Stimulated activated naive B cell treated with anti-CD40 and anti-IgM and Interleukin-4, amounts not matched to agents 10 μg/mL and 1 μg/mL and 100 μg/mL, for 72 hours (primary cell): Measurements from ENCODE around the gene WFS1.
A peak's percentile ranks its signal among the peaks of the same experiment; 100 is the strongest.

Experiments
- ATAC-seq, 2 donors: fragments of 150-1000 bp; cut with Tn5 transposase; replicated peaks; 2 replicates each; pipeline ENCODE4 v1.10.0; 2021; ENCODE audit warnings: moderate library complexity in 1 of 2
- DNase-seq: peaks from one replicate; pipeline ENCODE4 v3.0.0; 2021
- H3K27ac Mint-ChIP-seq: one replicate; pipeline ENCODE4 v1.8.0; 2022; ENCODE audit warnings: mild to moderate bottlenecking, mixed read lengths
- H3K27me3 Mint-ChIP-seq, 2 donors: one replicate each; pipeline ENCODE4 v1.8.0; 2022; ENCODE audit warnings: mixed read lengths in 2 of 2
- H3K36me3 Mint-ChIP-seq, 2 donors: one replicate each; pipeline ENCODE4 v1.8.0; 2022; ENCODE audit warnings: mixed read lengths in 2 of 2, mild to moderate bottlenecking in 1 of 2
- H3K4me1 Mint-ChIP-seq, 2 donors: one replicate each; pipeline ENCODE4 v1.8.0; 2022; ENCODE audit warnings: mixed read lengths in 2 of 2, mild to moderate bottlenecking in 1 of 2
- H3K4me3 Mint-ChIP-seq, 2 donors: one replicate each; pipeline ENCODE4 v1.8.0; 2022; ENCODE audit warnings: mild to moderate bottlenecking in 2 of 2, mixed read lengths in 2 of 2, moderate library complexity in 1 of 2
- H3K9me3 Mint-ChIP-seq, 2 donors: one replicate each; pipeline ENCODE4 v1.8.0; 2022; ENCODE audit warnings: mixed read lengths in 2 of 2, mild to moderate bottlenecking in 1 of 2

The WFS1 gene

GRCh38 chr4:6338951-6339817 is 69.5 kb downstream of the WFS1 start:
- Mint-ChIP-seq H3K4me1 (peaks cover 17 to 18% of the 10 kb centered on the region in 2 donors), H3K4me3 (no peak overlapping the region), H3K36me3 (no peaks in the 10 kb centered on the region), H3K9me3 (no peaks in the 10 kb centered on the region), H3K27ac (no peak overlapping the region), H3K27me3 (peaks cover 51 to 58% of the 10 kb centered on the region in 2 donors)
- ATAC-seq (no peak), DNase-seq (no peak)

DNA sequence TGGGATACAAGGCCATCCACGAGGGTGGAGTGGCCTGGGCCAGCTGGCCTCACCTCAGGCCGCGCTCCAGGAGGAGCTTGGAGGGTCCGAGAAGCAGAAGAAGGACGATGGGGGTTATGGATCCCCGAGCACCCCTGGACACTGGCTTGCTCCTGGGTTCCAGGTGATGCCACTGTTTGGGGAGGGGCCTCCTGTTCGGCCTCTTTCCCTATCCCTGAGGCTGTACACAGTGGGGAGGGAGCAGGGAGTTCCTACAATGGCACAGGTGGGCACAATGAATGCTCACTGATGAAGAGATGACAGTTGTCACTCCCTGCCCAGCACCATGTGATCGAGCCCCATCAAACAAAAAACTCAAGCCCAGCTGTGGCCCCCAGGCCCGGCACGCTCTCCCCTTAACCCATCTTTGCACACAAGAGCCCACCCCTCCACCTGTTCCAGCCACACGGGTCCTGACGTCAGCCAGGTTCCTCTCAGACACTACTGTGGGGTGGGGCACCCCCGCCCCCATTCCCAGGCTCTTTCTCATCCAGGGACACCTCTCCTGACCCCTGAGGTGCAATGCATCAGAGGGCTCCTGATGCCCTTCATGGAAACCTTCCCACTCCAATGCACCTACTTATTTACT is 70.3 kb downstream of the WFS1 start:
- Mint-ChIP-seq H3K9me3 (no peaks in the 10 kb centered on the region), H3K4me1 (peaks cover 17 to 18% of the 10 kb centered on the region in 2 donors), H3K27me3 (peaks cover 49 to 54% of the 10 kb centered on the region in 2 donors), H3K27ac (no peak overlapping the region), H3K36me3 (no peaks in the 10 kb centered on the region), H3K4me3 (no peak overlapping the region)
- ATAC-seq, result no peak
- DNase-seq, result no peak

DNA sequence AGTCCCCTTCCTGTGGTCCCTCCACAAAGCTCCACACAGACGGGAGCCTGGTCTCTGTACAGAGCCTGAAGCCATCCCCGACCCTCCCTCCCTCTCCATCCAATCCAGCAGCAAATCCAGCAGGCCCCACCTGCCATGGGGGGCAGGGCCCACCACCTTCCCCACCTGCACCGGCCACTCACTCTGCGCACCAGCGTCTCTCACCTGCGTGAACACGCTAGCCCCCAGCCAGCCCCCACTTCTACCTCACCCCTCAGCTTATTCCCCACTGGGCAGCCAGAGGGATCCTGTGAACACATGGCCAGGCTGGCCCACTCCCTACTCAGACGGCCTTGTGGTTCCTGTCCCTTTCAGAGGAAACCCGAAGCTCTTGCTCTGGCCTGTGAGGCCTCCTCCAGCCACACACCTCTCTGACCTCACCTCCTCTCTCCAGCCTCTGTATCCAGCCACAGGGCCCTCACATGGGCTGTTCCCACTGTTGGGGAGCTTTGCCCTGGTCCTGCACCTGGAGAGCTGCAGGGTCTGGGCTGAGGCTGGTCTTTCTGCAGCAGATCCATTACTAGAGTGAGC is 70.9 kb downstream of the WFS1 start:
- Mint-ChIP-seq H3K4me1 (peaks cover 17 to 18% of the 10 kb centered on the region in 2 donors), H3K36me3 (no peaks in the 10 kb centered on the region), H3K4me3 (no peak overlapping the region), H3K27ac (no peak overlapping the region), H3K9me3 (no peaks in the 10 kb centered on the region), H3K27me3 (peaks cover 43 to 48% of the 10 kb centered on the region in 2 donors)
- DNase-seq, result no peak
- no peak for ATAC-seq

- Mint-ChIP-seq H3K27me3 (peaks cover 41 to 48% of the 10 kb centered on the region in 2 donors), H3K36me3 (no peaks in the 10 kb centered on the region), H3K4me3 (no peak overlapping the region), H3K9me3 (peaks cover 0 to 4% of the 10 kb centered on the region in 2 donors), H3K4me1 (peaks cover 17 to 18% of the 10 kb centered on the region in 2 donors), H3K27ac (no peak overlapping the region)
- DNase-seq (no peak), ATAC-seq (no peak)
Measured at GRCh38 chr4:6341696-6342095, 72.0 kb downstream of the WFS1 start.

- ATAC-seq, result no peak
Measured at GRCh38 chr4:6342530-6343293, 73.1 kb downstream of the WFS1 start.

DNA sequence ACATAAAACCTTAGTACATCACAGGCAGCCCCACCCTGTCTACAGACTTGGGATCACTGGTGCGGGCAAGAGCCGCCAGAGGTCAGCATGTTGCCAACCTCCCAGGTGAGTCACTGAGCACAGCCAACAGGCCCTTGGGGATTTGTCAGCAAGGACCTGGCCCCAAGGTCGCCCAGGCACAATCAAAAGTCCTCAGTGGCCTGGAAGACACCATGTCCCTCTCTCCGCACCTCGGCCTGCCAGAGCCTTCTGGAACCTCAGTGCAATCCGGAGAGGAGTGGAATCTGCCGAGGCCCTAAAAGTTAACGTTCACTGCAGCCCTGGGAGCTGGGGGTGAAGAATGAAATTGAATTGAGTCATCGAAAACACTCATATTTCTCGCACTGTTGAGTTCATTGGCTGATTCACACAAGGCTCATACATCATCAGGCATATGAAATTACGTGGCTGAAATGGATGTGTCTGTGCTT is 74.3 kb downstream of the WFS1 start:
- ATAC-seq (peak; percentile 31 to 45), DNase-seq (no peak)
- peaks cover 20 to 27% of the 10 kb centered on the region in 2 donors for H3K27me3 Mint-ChIP-seq
- no peaks in the 10 kb centered on the region for H3K36me3 Mint-ChIP-seq
- peaks cover 1 to 4% of the 10 kb centered on the region in 2 donors for H3K4me1 Mint-ChIP-seq
- H3K27ac Mint-ChIP-seq, result no peak overlapping the region
- H3K9me3 Mint-ChIP-seq, result peaks cover 0 to 4% of the 10 kb centered on the region in 2 donors
- no peak overlapping the region for H3K4me3 Mint-ChIP-seq

More at GRCh38 chr4:6342530-6343293, 73.1 kb downstream of the WFS1 start:
- peaks cover 32 to 39% of the 10 kb centered on the region in 2 donors for H3K27me3 Mint-ChIP-seq
- DNase-seq, result no peak
- peaks cover 0 to 4% of the 10 kb centered on the region in 2 donors for H3K9me3 Mint-ChIP-seq
- no peak overlapping the region for H3K4me3 Mint-ChIP-seq
- no peaks in the 10 kb centered on the region for H3K36me3 Mint-ChIP-seq
- H3K4me1 Mint-ChIP-seq, result peaks cover 12 to 14% of the 10 kb centered on the region in 2 donors
- H3K27ac Mint-ChIP-seq, result no peak overlapping the region

DNA sequence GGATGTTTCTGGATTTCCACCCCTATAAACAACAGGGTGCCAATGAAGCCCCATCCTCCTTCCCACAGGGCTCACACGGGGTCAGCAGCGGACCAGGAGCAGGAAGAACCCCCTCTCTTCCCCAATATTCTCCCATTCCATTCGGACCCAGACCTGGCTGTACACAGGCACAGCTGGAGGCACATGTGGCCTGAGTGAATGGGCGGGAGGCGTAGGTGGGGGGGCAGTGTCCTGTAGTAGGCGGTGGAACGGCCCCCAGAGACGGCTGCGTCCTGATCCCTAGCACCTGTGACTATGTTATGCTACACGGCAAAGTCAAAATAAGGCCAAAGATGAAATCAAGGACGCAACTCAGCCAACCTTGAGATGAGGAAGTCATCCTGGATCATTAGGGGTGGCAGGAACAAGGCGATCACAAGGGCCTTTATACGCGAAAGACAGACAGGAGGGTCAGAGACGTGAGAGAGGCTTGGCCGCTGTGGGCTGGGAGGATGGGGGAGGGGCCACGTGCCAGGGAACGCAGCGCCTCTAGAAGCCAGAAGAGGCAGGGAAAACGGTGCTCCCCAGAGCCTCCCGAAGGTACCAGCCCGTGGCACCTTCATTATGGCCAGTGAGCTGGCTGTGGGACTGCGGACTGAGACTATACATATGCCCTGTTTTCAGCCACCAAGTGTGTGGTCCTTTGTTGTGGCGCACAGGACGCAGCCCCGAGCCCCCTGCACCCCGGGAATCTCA is 75.6 kb downstream of the WFS1 start:
- ATAC-seq (no peak), DNase-seq (no peak)
- H3K27ac Mint-ChIP-seq, result no peak overlapping the region
- H3K4me1 Mint-ChIP-seq, result no peaks in the 10 kb centered on the region
- H3K36me3 Mint-ChIP-seq, result no peaks in the 10 kb centered on the region
- H3K27me3 Mint-ChIP-seq, result peaks cover 7 to 14% of the 10 kb centered on the region in 2 donors
- H3K4me3 Mint-ChIP-seq, result no peak overlapping the region
- H3K9me3 Mint-ChIP-seq, result peaks cover 0 to 4% of the 10 kb centered on the region in 2 donors

DNA sequence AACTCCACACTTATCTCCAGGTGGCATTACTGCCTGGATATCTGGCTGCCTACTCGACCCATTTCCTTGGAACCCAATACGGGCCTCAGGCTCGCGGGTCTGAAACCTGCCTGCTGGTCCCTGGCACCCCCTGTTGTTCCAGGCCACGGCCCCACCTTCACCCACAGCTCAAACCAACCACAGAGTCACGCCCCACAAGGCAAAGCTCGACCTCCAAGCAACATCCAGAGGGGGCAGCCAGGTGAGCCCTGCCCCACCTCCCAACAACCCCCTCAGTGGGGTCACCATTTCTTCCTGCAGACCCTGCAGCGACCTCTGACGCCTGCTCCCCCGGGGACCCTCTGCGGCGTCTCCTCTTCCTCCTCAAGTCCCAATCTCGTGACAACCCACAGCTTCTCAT is 76.2 kb downstream of the WFS1 start:
- H3K27ac Mint-ChIP-seq, result peak overlapping the region; percentile 4
- H3K36me3 Mint-ChIP-seq, result no peaks in the 10 kb centered on the region
- no peak for ATAC-seq
- H3K4me3 Mint-ChIP-seq, result no peak overlapping the region
- no peaks in the 10 kb centered on the region for H3K4me1 Mint-ChIP-seq
- peaks cover 0 to 4% of the 10 kb centered on the region in 2 donors for H3K9me3 Mint-ChIP-seq
- no peak for DNase-seq
- H3K27me3 Mint-ChIP-seq, result peaks cover under 1 to 8% of the 10 kb centered on the region in 2 donors

DNA sequence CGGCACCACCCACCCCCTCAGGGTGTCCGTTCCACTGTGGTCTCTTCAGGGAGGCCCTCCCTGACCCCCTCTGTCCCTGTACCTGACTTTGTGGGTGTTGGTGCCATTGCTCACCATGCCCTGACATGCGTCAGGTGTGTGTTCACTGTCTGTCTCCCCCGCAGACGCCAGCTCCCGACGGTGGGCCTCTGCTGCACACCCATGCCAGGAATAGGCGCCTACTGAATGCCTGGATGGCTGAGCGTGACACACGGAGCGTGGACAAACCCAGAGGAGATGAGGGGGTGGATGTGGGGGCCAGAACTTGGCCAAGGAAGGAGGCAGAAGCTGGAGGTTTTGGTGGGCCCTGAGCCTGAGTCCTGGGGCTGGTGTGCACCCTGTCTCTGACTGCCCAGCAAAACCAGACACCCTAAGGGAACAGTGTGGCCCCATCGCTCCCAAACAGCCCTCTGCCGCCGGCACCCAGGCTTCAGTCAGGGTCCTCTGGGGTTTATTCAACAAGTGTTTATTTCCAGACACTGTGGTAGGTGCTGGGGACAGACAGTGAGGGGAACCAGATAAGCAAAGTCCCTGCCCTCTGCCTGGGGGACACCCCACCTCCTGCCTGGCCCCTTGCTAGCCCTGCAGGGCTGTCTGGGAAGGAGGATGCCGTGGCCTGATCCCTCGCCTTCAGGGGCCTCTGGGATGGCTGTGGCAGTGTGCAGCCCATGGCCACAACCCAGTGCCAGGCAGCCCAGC is 76.9 kb downstream of the WFS1 start:
- ATAC-seq (no peak), DNase-seq (no peak)
- peak overlapping the region; percentile 4 for H3K27ac Mint-ChIP-seq
- no peaks in the 10 kb centered on the region for H3K4me1 Mint-ChIP-seq
- H3K27me3 Mint-ChIP-seq, result peaks cover 1 to 4% of the 10 kb centered on the region in 2 donors
- H3K36me3 Mint-ChIP-seq, result no peaks in the 10 kb centered on the region
- H3K9me3 Mint-ChIP-seq, result peaks cover 0 to 4% of the 10 kb centered on the region in 2 donors
- H3K4me3 Mint-ChIP-seq, result no peak overlapping the region

DNA sequence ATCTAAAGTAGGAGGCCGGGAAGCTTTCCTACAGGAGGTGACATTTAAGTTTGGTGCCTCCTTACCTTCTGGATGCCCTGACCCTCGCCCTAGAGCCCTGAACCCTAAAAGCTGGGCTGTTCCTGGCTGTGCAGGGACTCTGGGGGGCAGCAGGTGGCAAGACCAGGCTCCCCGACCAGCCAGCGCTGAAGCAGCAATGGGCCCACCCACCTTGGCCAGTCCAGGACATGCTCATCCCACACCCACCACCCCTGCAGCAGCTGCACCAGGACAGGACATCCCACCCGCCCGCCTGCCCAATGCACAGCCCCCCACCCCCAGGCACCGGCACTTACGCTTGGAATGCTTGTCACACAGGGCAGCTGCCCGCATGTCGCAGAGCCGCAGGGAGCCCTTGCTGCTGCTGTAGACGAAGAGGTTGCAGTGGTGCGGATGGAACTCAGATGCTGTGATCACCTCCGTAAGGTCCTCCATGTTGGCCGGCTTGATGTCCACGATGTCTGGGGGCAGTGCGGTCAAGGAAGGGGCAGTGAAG is 77.9 kb downstream of the WFS1 start:
- no peaks in the 10 kb centered on the region for H3K4me1 Mint-ChIP-seq
- no peak for DNase-seq
- H3K9me3 Mint-ChIP-seq, result peaks cover 0 to 4% of the 10 kb centered on the region in 2 donors
- peaks cover 4 to 5% of the 10 kb centered on the region in 2 donors for H3K27me3 Mint-ChIP-seq
- no peak for ATAC-seq
- H3K36me3 Mint-ChIP-seq, result no peaks in the 10 kb centered on the region
- no peak overlapping the region for H3K27ac Mint-ChIP-seq
- no peak overlapping the region for H3K4me3 Mint-ChIP-seq

- H3K27ac Mint-ChIP-seq, result no peak overlapping the region
- H3K36me3 Mint-ChIP-seq, result no peaks in the 10 kb centered on the region
Measured at GRCh38 chr4:6348408-6348807, 78.8 kb downstream of the WFS1 start.

DNA sequence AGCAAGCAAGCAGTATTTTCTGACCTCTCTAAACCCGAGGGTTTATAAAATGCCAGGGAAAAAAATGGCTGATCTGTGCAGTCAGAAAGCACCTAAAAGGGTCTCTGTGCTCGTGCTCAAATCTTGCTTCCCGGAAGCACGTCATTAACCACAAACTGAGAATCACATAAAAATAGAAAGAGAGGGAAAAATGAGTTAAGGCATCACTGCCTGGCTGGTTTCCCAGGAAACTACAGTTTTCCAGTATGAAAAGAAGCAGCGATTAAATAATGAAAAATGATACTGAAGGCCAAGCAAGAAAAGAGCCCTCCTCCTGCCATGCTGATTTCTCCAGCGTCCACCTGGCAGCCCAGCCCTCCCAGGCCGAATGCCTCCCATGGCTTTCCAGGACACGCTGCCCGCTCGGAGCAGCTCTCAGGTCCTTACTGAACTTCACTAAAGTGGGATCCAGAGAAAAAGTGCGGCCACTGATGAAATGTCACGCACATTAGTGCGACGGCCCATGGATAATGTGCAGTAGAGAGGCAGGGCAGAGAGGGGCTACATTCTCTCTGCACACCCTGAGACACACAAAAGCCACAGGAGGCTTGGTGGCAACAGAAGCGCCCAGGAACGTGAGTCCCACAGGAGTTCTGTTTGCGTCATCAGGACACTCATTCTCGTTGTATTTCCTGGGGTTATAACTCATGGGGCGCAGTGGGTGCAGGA is 80.4 kb downstream of the WFS1 start:
- Mint-ChIP-seq H3K4me1 (peaks cover 0 to 3% of the 10 kb centered on the region in 2 donors), H3K27me3 (peaks cover 15 to 19% of the 10 kb centered on the region in 2 donors), H3K36me3 (no peaks in the 10 kb centered on the region), H3K4me3 (no peak overlapping the region), H3K9me3 (peaks cover 0 to 4% of the 10 kb centered on the region in 2 donors), H3K27ac (no peak overlapping the region)
- no peak for DNase-seq
- ATAC-seq, result no peak

More at GRCh38 chr4:6348408-6348807, 78.8 kb downstream of the WFS1 start:
- Mint-ChIP-seq H3K9me3 (peaks cover 0 to 4% of the 10 kb centered on the region in 2 donors), H3K4me1 (no peaks in the 10 kb centered on the region), H3K27me3 (peaks cover 4 to 5% of the 10 kb centered on the region in 2 donors), H3K4me3 (no peak overlapping the region)
- DNase-seq (no peak), ATAC-seq (no peak)
